Measurements from ENCODE around the gene SRGAP2C.

Gene SRGAP2C

DNA sequence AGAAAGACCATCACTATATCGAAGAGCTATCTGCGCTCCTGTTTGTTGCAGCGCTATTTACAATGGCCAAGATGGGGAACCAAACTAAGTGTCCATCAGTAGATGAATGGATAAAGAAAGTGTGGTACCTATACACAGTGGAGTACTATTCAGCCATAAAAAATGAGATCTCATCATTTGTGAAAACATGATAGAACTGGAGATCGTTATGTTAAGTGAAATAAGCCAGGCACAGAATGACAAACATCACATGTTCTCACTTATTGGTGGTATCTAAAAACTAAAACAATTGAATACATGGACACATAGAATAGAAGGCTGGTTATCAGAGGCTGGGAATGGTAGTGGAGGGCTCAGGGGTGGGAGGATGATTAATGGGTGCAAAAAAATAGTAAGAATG is 256.2 kb downstream of the SRGAP2C start:
- DNase-seq: no peak
